Spleen (tissue), 7 donors: ENCODE measurements around the gene GNAI2.

ENCODE experiments used
- POLR2A ChIP-seq, 3 donors: fragments of 450-650 bp; IDR thresholded peaks; one replicate each; pipeline ENCODE4 v1.5.1; 2017; ENCODE audit warnings: antibody characterized with exemption in 3 of 3, mild to moderate bottlenecking in 1 of 3
- POLR2AphosphoS5 ChIP-seq, 3 donors: sonication (generic); formaldehyde crosslinking; IDR thresholded peaks; one replicate each; pipeline ENCODE4 v1.5.1; 2017; ENCODE audit warnings: antibody characterized with exemption in 3 of 3
- TF ChIP-seq, protein P1 (sequence below), 11 experiments: fragments of 200-600 bp in 7 of 11; fragments of 450-650 bp in 4 of 11; sonication (generic) in 4 of 11; IDR thresholded peaks in 8 of 11; conservative IDR thresholded peaks in 3 of 11; 1 replicate in 7 of 11; 2 replicates in 4 of 11; pipeline versions ENCODE4 v1.4.0 to v1.8.0; 2016 to 2021; ENCODE audit warnings: antibody characterized with exemption in 11 of 11, inconsistent platforms in 4 of 11, mild to moderate bottlenecking in 1 of 11
- donor health status: DM: no; HTN: no; CAD: no; lungs with moderate emphysema.
- donor health status: DM: no; HTN: no; CAD: no.
- donor health status: DM: no; HTN: no; CAD: no.

DNA sequence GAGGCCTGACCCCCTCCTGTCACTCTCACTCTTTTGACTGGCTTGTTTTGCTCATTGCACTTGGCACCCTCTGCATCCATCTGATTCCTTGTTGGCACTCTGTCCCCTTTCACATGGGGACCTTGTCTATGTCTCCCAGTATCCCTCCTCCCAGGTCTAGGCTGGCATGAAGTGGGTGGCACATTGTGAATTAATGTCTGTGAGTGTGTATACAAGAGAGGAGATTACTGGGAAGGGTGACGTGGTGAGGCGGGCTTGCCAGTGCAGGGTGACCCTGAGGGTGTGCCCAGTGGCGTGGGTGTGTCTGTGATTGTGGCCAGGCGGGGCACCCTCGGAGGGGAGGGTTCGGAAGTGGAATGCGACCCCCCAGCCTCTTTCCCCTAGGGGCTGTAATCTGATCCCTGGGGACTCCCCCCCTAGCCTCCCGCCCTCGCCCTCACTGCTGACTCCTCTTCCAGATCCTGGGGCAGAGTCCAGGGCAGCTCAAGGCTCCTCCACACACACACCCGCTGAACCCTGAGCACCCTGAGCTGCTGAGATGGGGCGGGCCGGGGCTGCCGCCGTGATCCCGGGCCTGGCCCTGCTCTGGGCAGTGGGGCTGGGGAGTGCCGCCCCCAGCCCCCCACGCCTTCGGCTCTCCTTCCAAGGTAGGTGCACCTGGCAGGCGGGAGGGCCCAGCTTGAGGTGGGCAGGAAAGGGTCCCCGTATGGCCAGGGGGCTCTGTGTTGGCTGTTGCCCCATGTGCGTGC lies 32.9 kb downstream of the GNAI2 start, which contains the start of gene SEMA3B:
- TF ChIP-seq, protein P1, sequence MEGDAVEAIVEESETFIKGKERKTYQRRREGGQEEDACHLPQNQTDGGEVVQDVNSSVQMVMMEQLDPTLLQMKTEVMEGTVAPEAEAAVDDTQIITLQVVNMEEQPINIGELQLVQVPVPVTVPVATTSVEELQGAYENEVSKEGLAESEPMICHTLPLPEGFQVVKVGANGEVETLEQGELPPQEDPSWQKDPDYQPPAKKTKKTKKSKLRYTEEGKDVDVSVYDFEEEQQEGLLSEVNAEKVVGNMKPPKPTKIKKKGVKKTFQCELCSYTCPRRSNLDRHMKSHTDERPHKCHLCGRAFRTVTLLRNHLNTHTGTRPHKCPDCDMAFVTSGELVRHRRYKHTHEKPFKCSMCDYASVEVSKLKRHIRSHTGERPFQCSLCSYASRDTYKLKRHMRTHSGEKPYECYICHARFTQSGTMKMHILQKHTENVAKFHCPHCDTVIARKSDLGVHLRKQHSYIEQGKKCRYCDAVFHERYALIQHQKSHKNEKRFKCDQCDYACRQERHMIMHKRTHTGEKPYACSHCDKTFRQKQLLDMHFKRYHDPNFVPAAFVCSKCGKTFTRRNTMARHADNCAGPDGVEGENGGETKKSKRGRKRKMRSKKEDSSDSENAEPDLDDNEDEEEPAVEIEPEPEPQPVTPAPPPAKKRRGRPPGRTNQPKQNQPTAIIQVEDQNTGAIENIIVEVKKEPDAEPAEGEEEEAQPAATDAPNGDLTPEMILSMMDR (IDR thresholded peaks at IDR 0.05 in 8 of 11, conservative IDR thresholded peaks at IDR 0.05 in 3 of 11) = no peak
- TF ChIP-seq POLR2AphosphoS5 (IDR thresholded peaks at IDR 0.05) = peak in 2 of 3 donors; percentile 24 to 69
- TF ChIP-seq POLR2A (IDR thresholded peaks at IDR 0.05) = no peak
